WTC11 (cell line): ENCODE results near the gene TRMT2A. TPM values are rescaled to one million over a fixed set of nuclear protein-coding genes. Genes with fewer than 3 reads are reported as not detected.

ENCODE experiments used
- ATAC-seq: fragments of 200-7000 bp; cut with Tn5 transposase; 2 replicates; pipeline ENCODE4 v1.10.0; 2021; ENCODE audit warnings: mild to moderate bottlenecking, moderate library complexity
- CTCF ChIA-PET: fragments of 300-600 bp; sonication (Branson Sonifier 250); formaldehyde crosslinking; loops from one replicate; lab custom pipeline; 2021; ENCODE audit warnings: antibody characterized with exemption; lab: Charles Lee
- POLR2A ChIA-PET: fragments of 350-600 bp; sonication (Branson Sonifier 250); formaldehyde crosslinking; loops from one replicate; lab custom pipeline; 2021; ENCODE audit warnings: antibody characterized with exemption; lab: Charles Lee
- DNase-seq: peaks from one replicate; pipeline ENCODE4 v3.0.0; 2021; ENCODE audit warnings: low spot score
- H3K27ac Mint-ChIP-seq: 2 replicates; pipeline ENCODE4 v1.8.0; 2021; ENCODE audit warnings: mixed read lengths
- H3K27me3 Mint-ChIP-seq: 2 replicates; pipeline ENCODE4 v1.8.0; 2021; ENCODE audit warnings: low read depth, mild to moderate bottlenecking, moderate library complexity, mixed read lengths
- H3K36me3 Mint-ChIP-seq: 2 replicates; pipeline ENCODE4 v1.8.0; 2021; ENCODE audit warnings: mixed read lengths
- H3K4me1 Mint-ChIP-seq: 2 replicates; pipeline ENCODE4 v1.8.0; 2022; ENCODE audit warnings: mixed read lengths
- H3K4me3 Mint-ChIP-seq: 2 replicates; pipeline ENCODE4 v1.8.0; 2021; ENCODE audit warnings: mild to moderate bottlenecking, moderate library complexity, mixed read lengths
- H3K9me3 Mint-ChIP-seq: 2 replicates; pipeline ENCODE4 v1.8.0; 2021; ENCODE audit warnings: mixed read lengths
- CREB1 ChIP-seq: sonication (generic); formaldehyde crosslinking; IDR thresholded peaks from 2 replicates; pipeline ENCODE4 v1.8.0; 2023; ENCODE audit warnings: mild to moderate bottlenecking, missing genetic modification reagents
- ELF4 ChIP-seq: sonication (generic); formaldehyde crosslinking; IDR thresholded peaks from 2 replicates; pipeline ENCODE4 v1.8.1; 2022; ENCODE audit warnings: low read depth, mild to moderate bottlenecking, moderate library complexity, missing genetic modification reagents
- ESRRA ChIP-seq: sonication (generic); formaldehyde crosslinking; IDR thresholded peaks from 2 replicates; pipeline ENCODE4 v1.8.1; 2022; ENCODE audit warnings: mild to moderate bottlenecking, missing genetic modification reagents, borderline replicate concordance
- ETV6 ChIP-seq: sonication (generic); formaldehyde crosslinking; IDR thresholded peaks from 2 replicates; pipeline ENCODE4 v1.8.1; 2022; ENCODE audit warnings: mild to moderate bottlenecking, missing genetic modification reagents
- FOXP1 ChIP-seq: sonication (generic); formaldehyde crosslinking; IDR thresholded peaks from 2 replicates; pipeline ENCODE4 v1.8.0; 2022; ENCODE audit warnings: missing genetic modification reagents, mild to moderate bottlenecking, moderate library complexity, borderline replicate concordance
- GRHL2 ChIP-seq: fragments of 250-450 bp; sonication (Bioruptor Pico); IDR thresholded peaks from 2 replicates; pipeline ENCODE4 v1.8.0; 2022; ENCODE audit warnings: mild to moderate bottlenecking, moderate library complexity; ENCODE audit not compliant: insufficient replicate concordance, severe bottlenecking
- GTF2I ChIP-seq: fragments of 250-450 bp; sonication (Bioruptor Pico); conservative IDR thresholded peaks from 2 replicates; pipeline ENCODE4 v1.4.0; 2021; ENCODE audit warnings: mild to moderate bottlenecking
- JAZF1 ChIP-seq: fragments of 250-450 bp; sonication (Bioruptor Pico); IDR thresholded peaks from 2 replicates; pipeline ENCODE4 v1.9.0; 2021; ENCODE audit warnings: moderate library complexity, mild to moderate bottlenecking, inconsistent platforms
- NR3C1 ChIP-seq: sonication (generic); formaldehyde crosslinking; conservative IDR thresholded peaks from 2 replicates; pipeline ENCODE4 v1.8.1; 2023; ENCODE audit warnings: low read depth, mild to moderate bottlenecking, missing genetic modification reagents
- RELA ChIP-seq: sonication (generic); formaldehyde crosslinking; IDR thresholded peaks from 2 replicates; pipeline ENCODE4 v1.8.1; 2022; ENCODE audit warnings: missing genetic modification reagents, mild to moderate bottlenecking, borderline replicate concordance
- SMAD3 ChIP-seq: sonication (generic); formaldehyde crosslinking; IDR thresholded peaks from 2 replicates; pipeline ENCODE4 v1.8.0; 2022; ENCODE audit warnings: missing genetic modification reagents, mild to moderate bottlenecking, borderline replicate concordance
- SP1 ChIP-seq: sonication (generic); formaldehyde crosslinking; conservative IDR thresholded peaks from 2 replicates; pipeline ENCODE4 v1.8.1; 2022; ENCODE audit warnings: missing genetic modification reagents
- TEAD1 ChIP-seq: sonication (generic); formaldehyde crosslinking; IDR thresholded peaks from 2 replicates; pipeline ENCODE4 v1.8.0; 2022; ENCODE audit warnings: mild to moderate bottlenecking, missing genetic modification reagents
- TEAD4 ChIP-seq: sonication (generic); formaldehyde crosslinking; IDR thresholded peaks from 2 replicates; pipeline ENCODE4 v1.8.0; 2022; ENCODE audit warnings: mild to moderate bottlenecking, missing genetic modification reagents
- ZBTB21 ChIP-seq: sonication (generic); formaldehyde crosslinking; IDR thresholded peaks from 2 replicates; pipeline ENCODE4 v1.8.1; 2023; ENCODE audit warnings: mild to moderate bottlenecking, missing genetic modification reagents, borderline replicate concordance
- ZNF416 ChIP-seq: fragments of 250-450 bp; sonication (Bioruptor Pico); IDR thresholded peaks from 2 replicates; pipeline ENCODE4 v1.9.0; 2021; ENCODE audit warnings: mild to moderate bottlenecking, inconsistent platforms
- ZNF423 ChIP-seq: fragments of 250-450 bp; sonication (Bioruptor Pico); IDR thresholded peaks from 2 replicates; pipeline ENCODE4 v2.1.2; 2022; ENCODE audit warnings: mild to moderate bottlenecking, moderate library complexity
- total RNA-seq: library from RNA; stranded (reverse); gene quantifications from 3 replicates; pipeline ENCODE4 v1.2.3, GENCODE V29; 2021
- TF ChIP-seq, protein P1 (sequence below): sonication (generic); formaldehyde crosslinking; IDR thresholded peaks from 2 replicates; pipeline ENCODE4 v1.8.1; 2022; ENCODE audit warnings: low read depth, missing genetic modification reagents, borderline replicate concordance
- TF ChIP-seq, protein P2 (sequence below): sonication (generic); formaldehyde crosslinking; IDR thresholded peaks from 2 replicates; pipeline ENCODE4 v1.8.0; 2022; ENCODE audit warnings: mild to moderate bottlenecking, missing genetic modification reagents
- TF ChIP-seq, protein P3 (sequence below): sonication (generic); formaldehyde crosslinking; IDR thresholded peaks from 2 replicates; pipeline ENCODE4 v1.8.0; 2023; ENCODE audit warnings: missing genetic modification reagents, mild to moderate bottlenecking, borderline replicate concordance

Gene TRMT2A
- total RNA-seq, 1 experiment from 2014 or later = 68.6 TPM

DNA sequence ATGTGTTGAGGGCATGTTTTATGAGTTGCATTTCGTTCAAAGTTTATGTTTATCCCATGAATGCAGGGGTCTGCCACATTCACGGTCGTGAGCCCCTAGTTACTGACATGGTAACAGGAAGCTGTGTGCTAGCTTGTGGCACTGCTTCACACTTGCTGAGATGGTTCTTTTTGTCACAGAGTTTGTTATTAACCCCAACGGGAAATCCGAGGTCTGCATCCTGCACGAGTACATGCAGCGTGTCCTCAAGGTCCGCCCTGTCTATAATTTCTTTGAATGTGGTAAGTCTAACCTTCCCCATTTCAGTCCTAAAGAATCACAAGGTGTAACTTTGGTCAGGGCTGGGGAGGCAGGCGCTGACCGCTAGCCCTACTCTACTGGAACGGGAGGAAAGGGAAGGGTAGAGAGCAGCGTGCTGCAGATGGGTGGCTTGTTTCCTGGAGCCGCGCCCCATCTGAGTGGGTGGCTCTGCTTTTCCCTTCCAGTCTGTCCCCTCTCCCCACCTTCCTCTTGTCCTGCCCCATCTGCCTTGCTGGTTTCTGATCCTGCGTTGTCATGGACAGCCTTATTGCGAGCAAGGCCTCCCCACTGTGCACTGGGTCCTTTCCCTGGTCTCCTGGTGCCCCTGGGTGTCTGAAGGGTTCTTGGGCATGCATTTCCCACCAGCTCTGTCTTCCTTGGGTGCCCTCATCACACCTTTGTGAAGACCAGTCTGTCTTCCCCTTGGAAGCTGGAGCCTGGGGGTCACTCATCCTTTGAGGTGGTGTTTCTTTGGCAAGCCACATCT is 25.1 kb downstream of the TRMT2A start:
- TF ChIP-seq ZNF416 (CRISPR knock-in tag) = no peak
- TF ChIP-seq ELF4 = no peak
- TF ChIP-seq ZNF423 (CRISPR knock-in tag) = no peak
- TF ChIP-seq GRHL2 (CRISPR knock-in tag) = no peak
- no peak for TF ChIP-seq JAZF1 (CRISPR knock-in tag)
- no peak for TF ChIP-seq GTF2I (CRISPR knock-in tag)
- TF ChIP-seq CREB1 (CRISPR knock-in tag) = no peak
- TF ChIP-seq TEAD4 (CRISPR knock-in tag) = no peak
- no peak for TF ChIP-seq NR3C1 (CRISPR knock-in tag)
- TF ChIP-seq ETV6 (CRISPR knock-in tag) = no peak
- no peak for TF ChIP-seq RELA (CRISPR knock-in tag)
- TF ChIP-seq, protein P1, sequence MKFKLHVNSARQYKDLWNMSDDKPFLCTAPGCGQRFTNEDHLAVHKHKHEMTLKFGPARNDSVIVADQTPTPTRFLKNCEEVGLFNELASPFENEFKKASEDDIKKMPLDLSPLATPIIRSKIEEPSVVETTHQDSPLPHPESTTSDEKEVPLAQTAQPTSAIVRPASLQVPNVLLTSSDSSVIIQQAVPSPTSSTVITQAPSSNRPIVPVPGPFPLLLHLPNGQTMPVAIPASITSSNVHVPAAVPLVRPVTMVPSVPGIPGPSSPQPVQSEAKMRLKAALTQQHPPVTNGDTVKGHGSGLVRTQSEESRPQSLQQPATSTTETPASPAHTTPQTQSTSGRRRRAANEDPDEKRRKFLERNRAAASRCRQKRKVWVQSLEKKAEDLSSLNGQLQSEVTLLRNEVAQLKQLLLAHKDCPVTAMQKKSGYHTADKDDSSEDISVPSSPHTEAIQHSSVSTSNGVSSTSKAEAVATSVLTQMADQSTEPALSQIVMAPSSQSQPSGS (CRISPR knock-in tag) = no peak
- TF ChIP-seq, protein P2, sequence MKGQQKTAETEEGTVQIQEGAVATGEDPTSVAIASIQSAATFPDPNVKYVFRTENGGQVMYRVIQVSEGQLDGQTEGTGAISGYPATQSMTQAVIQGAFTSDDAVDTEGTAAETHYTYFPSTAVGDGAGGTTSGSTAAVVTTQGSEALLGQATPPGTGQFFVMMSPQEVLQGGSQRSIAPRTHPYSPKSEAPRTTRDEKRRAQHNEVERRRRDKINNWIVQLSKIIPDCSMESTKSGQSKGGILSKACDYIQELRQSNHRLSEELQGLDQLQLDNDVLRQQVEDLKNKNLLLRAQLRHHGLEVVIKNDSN (CRISPR knock-in tag) = no peak
- no peak for TF ChIP-seq SP1 (CRISPR knock-in tag)
- peaks cover 92% of the 10 kb centered on the region for H3K36me3 Mint-ChIP-seq
- DNase-seq (no peak), ATAC-seq (no peak)
- CTCF ChIA-PET = no interaction called here
- POLR2A ChIA-PET = no interaction called here
- no peaks in the 10 kb centered on the region for H3K27me3 Mint-ChIP-seq
- H3K4me3 Mint-ChIP-seq = no peak overlapping the region
- no peak overlapping the region for H3K27ac Mint-ChIP-seq
- H3K4me1 Mint-ChIP-seq = no peaks in the 10 kb centered on the region
- no peaks in the 10 kb centered on the region for H3K9me3 Mint-ChIP-seq

DNA sequence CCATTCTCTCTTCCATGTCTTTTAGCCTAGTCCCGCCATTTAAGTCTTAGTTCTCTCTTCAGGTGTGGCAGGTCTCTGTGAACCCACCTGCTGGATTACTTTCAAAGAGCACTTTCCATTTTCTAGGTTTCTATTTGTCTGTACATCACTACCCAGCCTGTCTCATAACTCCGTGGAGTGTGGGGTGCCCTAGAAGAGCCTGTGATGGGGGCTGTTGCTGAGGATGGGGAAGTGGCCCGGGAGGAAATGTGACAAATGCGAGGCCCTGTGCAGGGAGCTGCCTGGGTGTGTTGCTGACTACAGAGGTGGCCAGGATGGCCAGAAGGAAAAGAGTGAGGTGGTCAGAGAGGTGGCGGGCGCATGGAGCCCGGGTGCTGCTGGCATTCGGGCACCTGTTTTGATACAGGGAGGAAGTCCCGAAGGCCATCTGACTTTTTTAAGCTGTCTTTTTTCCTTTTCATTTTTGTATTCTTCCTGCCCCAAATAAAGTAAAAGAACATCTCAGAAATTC is 26.2 kb downstream of the TRMT2A start:
- POLR2A ChIA-PET = no interaction called here
- Mint-ChIP-seq H3K4me1 (no peaks in the 10 kb centered on the region), H3K36me3 (peaks cover 94% of the 10 kb centered on the region), H3K4me3 (no peak overlapping the region), H3K27me3 (no peaks in the 10 kb centered on the region), H3K9me3 (no peaks in the 10 kb centered on the region), H3K27ac (no peak overlapping the region)
- no peak for ATAC-seq
- TF ChIP-seq TEAD1 = no peak
- TF ChIP-seq, protein P3, sequence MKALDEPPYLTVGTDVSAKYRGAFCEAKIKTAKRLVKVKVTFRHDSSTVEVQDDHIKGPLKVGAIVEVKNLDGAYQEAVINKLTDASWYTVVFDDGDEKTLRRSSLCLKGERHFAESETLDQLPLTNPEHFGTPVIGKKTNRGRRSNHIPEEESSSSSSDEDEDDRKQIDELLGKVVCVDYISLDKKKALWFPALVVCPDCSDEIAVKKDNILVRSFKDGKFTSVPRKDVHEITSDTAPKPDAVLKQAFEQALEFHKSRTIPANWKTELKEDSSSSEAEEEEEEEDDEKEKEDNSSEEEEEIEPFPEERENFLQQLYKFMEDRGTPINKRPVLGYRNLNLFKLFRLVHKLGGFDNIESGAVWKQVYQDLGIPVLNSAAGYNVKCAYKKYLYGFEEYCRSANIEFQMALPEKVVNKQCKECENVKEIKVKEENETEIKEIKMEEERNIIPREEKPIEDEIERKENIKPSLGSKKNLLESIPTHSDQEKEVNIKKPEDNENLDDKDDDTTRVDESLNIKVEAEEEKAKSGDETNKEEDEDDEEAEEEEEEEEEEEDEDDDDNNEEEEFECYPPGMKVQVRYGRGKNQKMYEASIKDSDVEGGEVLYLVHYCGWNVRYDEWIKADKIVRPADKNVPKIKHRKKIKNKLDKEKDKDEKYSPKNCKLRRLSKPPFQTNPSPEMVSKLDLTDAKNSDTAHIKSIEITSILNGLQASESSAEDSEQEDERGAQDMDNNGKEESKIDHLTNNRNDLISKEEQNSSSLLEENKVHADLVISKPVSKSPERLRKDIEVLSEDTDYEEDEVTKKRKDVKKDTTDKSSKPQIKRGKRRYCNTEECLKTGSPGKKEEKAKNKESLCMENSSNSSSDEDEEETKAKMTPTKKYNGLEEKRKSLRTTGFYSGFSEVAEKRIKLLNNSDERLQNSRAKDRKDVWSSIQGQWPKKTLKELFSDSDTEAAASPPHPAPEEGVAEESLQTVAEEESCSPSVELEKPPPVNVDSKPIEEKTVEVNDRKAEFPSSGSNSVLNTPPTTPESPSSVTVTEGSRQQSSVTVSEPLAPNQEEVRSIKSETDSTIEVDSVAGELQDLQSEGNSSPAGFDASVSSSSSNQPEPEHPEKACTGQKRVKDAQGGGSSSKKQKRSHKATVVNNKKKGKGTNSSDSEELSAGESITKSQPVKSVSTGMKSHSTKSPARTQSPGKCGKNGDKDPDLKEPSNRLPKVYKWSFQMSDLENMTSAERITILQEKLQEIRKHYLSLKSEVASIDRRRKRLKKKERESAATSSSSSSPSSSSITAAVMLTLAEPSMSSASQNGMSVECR = no peak
- no peak for TF ChIP-seq SP1 (CRISPR knock-in tag)
- TF ChIP-seq SMAD3 (CRISPR knock-in tag) = no peak
- TF ChIP-seq ZBTB21 (CRISPR knock-in tag) = no peak
- no peak for TF ChIP-seq ESRRA (CRISPR knock-in tag)
- TF ChIP-seq FOXP1 (CRISPR knock-in tag) = no peak
- TF ChIP-seq, all 79 proteins: peak for 0
- DNase-seq = no peak
- CTCF ChIA-PET = no interaction called here
